Measurements from ENCODE around the gene KDF1. TPM values are rescaled to one million over a fixed set of nuclear protein-coding genes. Genes with fewer than 3 reads are reported as not detected.

KDF1 gene
- total RNA-seq, 4 donors from 2014 or later, result 0.15 TPM; not detected in 3

DNA sequence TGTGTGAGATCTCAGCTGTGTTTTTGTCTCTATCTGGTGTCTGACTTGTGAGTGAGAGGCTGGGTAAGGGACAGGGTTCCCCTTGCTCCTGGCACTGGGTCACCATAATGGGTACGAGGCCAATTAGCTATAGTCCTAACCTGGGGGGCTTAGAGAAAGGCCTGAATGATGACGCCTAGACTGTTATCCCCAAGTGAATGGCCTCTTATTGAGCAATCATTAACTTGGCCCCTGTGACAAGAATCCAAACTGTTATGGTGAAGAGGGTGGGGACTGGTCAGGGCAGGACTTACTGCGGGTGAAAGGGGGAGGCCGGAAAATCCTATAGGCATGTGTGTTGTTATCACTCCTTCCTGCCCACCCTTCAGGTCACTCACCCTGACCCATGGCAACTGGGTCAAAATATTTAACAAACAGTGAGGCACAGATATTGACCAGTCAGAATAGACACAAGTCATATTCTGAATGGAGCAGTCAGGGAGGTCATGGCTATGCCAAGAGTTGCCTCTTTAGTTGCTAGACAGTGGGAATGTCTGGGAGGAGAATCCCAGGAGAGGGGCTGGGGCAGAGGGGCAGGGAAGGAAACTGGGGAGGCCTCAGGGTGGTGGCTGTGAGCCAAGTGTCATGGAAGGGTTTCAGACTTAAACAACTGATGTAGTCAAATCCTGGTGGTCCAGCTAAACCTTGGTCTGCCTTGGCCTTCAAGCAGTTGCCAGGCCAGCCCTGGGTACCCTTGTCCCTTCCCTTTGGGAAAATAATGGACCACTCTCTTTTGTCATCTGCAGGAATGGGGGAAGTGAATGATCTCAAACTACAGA is 49.7 kb downstream of the KDF1 start:
- no peak overlapping the region for H3K27ac ChIP-seq
- no peaks in the 10 kb centered on the region for H3K9me3 ChIP-seq
- H3K27me3 ChIP-seq, result no peaks in the 10 kb centered on the region
- H3K4me1 ChIP-seq, result peaks cover 8 to 9% of the 10 kb centered on the region in 2 donors
- in situ Hi-C loops (cut with MboI; ENCODE audit: low sequenced_read_pairs in 4 of 4), result no loop called here
- intact Hi-C loops (cut with DNase I; ENCODE audit: low total_unique reads), result no loop called here
- ATAC-seq, result no peak
- H3K36me3 ChIP-seq, result no peaks in the 10 kb centered on the region
- TF ChIP-seq, protein P1, sequence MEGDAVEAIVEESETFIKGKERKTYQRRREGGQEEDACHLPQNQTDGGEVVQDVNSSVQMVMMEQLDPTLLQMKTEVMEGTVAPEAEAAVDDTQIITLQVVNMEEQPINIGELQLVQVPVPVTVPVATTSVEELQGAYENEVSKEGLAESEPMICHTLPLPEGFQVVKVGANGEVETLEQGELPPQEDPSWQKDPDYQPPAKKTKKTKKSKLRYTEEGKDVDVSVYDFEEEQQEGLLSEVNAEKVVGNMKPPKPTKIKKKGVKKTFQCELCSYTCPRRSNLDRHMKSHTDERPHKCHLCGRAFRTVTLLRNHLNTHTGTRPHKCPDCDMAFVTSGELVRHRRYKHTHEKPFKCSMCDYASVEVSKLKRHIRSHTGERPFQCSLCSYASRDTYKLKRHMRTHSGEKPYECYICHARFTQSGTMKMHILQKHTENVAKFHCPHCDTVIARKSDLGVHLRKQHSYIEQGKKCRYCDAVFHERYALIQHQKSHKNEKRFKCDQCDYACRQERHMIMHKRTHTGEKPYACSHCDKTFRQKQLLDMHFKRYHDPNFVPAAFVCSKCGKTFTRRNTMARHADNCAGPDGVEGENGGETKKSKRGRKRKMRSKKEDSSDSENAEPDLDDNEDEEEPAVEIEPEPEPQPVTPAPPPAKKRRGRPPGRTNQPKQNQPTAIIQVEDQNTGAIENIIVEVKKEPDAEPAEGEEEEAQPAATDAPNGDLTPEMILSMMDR (IDR thresholded peaks at IDR 0.05 in 4 of 5, conservative IDR thresholded peaks at IDR 0.05 in 1 of 5), result no peak
- TF ChIP-seq POLR2A (IDR thresholded peaks at IDR 0.05), result no peak
- no peak for DNase-seq
- H3K4me3 ChIP-seq, result no peak overlapping the region

DNA sequence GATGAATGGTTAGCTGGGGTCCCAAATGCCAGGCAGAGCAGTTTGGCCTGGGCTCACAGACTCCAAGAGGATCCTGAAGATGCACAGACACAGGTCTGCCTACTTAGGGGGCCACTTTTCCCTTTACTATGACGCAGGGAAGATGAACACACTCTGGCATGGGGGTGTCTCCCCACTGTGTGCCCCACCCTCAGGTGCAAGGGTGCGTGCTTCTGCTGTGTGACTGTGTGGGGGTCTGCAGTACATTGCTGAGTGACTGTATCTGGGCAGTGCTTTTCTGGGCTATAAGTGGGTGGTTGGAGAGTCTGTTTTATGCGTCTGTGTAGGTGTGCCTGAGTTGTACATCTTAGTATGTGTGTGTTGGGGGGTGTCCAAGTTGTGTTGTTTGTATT is 50.3 kb downstream of the KDF1 start:
- H3K4me3 ChIP-seq, result no peak overlapping the region
- H3K27me3 ChIP-seq, result no peaks in the 10 kb centered on the region
- no peaks in the 10 kb centered on the region for H3K9me3 ChIP-seq
- ATAC-seq (no peak), DNase-seq (no peak)
- no peak for TF ChIP-seq POLR2A (IDR thresholded peaks at IDR 0.05)
- TF ChIP-seq, protein P1 (IDR thresholded peaks at IDR 0.05 in 4 of 5, conservative IDR thresholded peaks at IDR 0.05 in 1 of 5), result no peak
- no peaks in the 10 kb centered on the region for H3K36me3 ChIP-seq
- in situ Hi-C loops (cut with MboI; ENCODE audit: low sequenced_read_pairs in 4 of 4), result no loop called here
- no peak overlapping the region for H3K27ac ChIP-seq
- H3K4me1 ChIP-seq, result peaks cover 8 to 9% of the 10 kb centered on the region in 2 donors
- intact Hi-C loops (cut with DNase I; ENCODE audit: low total_unique reads), result no loop called here

DNA sequence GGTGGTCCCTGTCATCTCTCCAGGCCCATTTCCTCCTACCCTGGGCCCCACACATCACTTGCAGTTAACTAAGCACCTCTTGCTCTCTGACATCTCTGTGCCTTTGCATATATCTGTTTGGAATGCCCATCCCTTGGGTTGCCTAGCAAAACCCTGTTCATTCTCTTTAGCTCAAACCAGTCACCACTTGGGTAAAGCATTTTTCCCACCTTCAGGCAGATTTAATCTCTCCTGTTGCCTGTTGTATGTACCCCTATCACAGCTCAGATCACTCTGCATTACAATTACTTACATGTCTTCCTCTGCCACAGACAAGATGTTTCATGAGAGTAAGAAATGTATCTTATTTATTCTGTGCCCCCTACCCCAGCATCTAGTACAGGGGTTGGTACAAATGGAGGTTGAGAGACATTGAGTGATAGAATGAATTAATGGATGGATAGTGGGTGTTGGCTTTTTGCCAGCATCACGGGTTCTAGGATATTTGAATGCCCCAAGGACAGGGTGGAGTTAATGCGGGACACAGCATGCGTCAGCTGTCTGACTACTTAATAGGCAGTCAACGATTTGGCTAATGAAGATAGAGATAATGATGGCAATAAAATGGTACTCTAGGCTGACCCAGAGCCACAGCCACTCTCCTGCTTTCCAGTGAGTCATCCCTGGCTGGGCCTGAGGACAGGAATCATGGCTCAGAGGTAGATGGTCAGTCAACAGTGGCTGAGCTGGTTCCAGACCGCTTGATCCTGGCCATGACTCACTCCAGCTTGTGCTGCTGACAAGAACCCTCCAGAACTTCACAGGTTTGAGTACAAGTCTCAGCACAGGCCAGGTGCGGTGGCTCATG is 53.0 kb downstream of the KDF1 start:
- Histone ChIP-seq H3K27me3 (no peaks in the 10 kb centered on the region), H3K4me3 (no peak overlapping the region), H3K4me1 (no peaks in the 10 kb centered on the region), H3K36me3 (no peaks in the 10 kb centered on the region), H3K9me3 (no peaks in the 10 kb centered on the region), H3K27ac (peak overlapping the region in 1 of 4 donors; percentile 45)
- peak; percentile 62 to 71 for ATAC-seq
- intact Hi-C loops (cut with DNase I; ENCODE audit: low total_unique reads) (no loop called here), in situ Hi-C loops (cut with MboI; ENCODE audit: low sequenced_read_pairs in 4 of 4) (no loop called here)
- TF ChIP-seq, protein P1 (IDR thresholded peaks at IDR 0.05 in 4 of 5, conservative IDR thresholded peaks at IDR 0.05 in 1 of 5), result no peak
- TF ChIP-seq POLR2A (IDR thresholded peaks at IDR 0.05), result no peak
- DNase-seq, result peak in 1 of 2 donors; percentile 36

DNA sequence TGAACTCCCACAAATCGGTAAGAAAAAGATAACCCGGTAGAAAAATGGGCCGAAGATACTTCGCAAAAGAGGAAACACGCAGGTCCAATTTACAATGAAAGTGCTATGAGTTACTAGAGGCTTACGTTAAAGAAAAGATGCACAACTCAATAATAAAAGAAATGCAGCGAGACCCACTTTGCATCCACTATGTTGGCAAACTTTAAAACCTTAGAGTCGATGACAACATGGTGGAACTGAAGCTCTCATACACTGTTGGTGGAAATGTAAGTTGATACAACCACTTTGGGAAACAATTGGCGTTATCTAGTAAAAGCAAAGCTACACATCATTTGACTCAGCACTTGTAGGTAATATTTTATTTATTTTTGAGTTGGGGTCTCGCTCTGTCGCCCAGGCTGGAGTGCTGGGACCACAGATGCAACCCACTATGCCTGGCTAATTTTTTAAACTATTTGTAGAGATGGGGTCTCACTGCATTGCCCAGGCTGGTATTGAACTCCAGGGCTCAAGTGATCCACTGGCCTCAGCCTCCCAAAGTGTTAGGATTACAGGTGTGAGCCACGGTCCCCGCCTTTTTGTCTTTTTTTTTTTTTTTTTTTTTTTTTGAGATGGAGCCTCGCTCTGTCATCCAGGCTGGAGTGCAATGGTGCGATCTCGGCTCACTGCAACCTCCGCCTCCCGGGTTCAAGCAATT is 59.3 kb downstream of the KDF1 start:
- in situ Hi-C loops (cut with MboI; ENCODE audit: low sequenced_read_pairs in 4 of 4) (no loop called here), intact Hi-C loops (cut with DNase I; ENCODE audit: low total_unique reads) (no loop called here)
- TF ChIP-seq, protein P1 (IDR thresholded peaks at IDR 0.05 in 4 of 5, conservative IDR thresholded peaks at IDR 0.05 in 1 of 5), result no peak
- TF ChIP-seq POLR2A (IDR thresholded peaks at IDR 0.05), result no peak
- peaks cover 20% of the 10 kb centered on the region in 2 donors for H3K4me1 ChIP-seq
- H3K36me3 ChIP-seq, result peaks cover 0 to 18% of the 10 kb centered on the region in 2 donors
- DNase-seq (no peak), ATAC-seq (no peak)
- H3K27me3 ChIP-seq, result no peaks in the 10 kb centered on the region
- peak overlapping the region; percentile 85 to 90 (median 88) for H3K27ac ChIP-seq
- peak overlapping the region; percentile 80 to 98 (median 87) for H3K4me3 ChIP-seq
- no peaks in the 10 kb centered on the region for H3K9me3 ChIP-seq

All from gastrocnemius medialis (tissue), 4 donors.